Stimulated activated CD4-positive, alpha-beta T cell treated with anti-CD3 and anti-CD28 coated beads, Interleukin-15, amount 100 ng/mL, for 48 hours (primary cell): ENCODE data around the gene SLC6A18.
"Not testable (repeated sequence)": the region's sequence is repeated elsewhere in the genome, so short reads cannot be mapped to it uniquely, and the experiment has no call there.

Experiments
- DNase-seq, 2 donors: peaks; one replicate each; pipeline ENCODE4 v3.0.0-alpha.2; 2020; ENCODE audit warnings: low read depth in 2 of 2

The SLC6A18 gene

DNA sequence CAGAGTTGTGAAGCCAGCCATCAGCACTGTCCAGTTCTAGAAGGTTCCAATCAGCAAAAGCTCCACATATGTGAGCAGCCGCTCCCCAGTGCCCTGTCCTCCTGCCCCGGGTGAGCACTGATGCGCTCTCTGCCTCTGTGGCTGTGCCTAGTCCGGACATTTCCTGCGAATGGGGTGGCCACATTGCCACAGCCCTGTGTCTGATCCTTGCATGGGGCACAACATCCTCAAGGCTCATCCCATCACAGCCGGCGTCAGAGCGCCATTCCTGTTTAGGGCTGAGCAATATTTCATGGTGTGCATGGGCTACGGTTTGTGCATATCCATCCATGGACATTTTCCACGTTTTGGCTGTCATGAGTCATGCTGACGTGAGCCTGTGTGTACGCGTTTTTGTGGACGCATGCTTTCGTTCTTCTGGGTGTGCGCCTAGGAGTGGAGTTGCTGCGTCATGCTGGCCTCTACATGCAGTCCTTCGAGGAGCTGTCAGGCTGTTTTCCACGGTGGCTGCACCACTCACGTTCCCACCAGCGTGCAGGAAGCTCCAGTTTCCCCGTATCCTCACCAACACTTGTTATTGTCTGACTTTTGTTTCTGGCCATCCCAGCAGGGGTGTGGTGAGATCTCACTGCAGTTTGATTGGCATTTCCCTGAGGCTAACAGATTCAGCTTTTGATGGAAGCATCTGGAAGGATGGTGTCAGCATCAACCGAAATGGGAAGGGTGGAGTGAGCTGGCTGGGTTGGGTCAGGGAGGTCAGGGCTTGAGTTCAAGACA is 9.7 kb upstream of the SLC6A18 start:
- no peak for DNase-seq

GRCh38 chr5:1216211-1216917 is 8.8 kb upstream of the SLC6A18 start:
- DNase-seq, result no peak

DNA sequence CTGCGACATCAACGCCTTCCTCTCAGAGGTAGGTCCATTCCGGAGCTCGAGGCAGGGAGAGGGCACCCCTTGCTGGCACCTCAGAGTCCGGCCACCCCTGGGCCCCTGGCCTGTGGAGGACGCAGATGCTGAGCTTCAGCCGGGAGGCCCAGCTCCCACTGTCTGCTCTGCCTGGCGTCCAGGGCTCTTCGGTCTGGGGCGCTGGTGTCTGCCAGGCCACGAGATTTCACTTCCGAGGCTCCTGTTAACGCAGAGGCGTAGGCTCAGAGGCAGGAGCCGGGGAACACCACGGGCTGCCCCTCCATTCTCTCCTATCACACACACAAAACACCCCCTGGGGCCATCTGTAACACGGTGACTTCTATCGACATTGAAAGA is 8.3 kb upstream of the SLC6A18 start:
- no peak for DNase-seq

DNA sequence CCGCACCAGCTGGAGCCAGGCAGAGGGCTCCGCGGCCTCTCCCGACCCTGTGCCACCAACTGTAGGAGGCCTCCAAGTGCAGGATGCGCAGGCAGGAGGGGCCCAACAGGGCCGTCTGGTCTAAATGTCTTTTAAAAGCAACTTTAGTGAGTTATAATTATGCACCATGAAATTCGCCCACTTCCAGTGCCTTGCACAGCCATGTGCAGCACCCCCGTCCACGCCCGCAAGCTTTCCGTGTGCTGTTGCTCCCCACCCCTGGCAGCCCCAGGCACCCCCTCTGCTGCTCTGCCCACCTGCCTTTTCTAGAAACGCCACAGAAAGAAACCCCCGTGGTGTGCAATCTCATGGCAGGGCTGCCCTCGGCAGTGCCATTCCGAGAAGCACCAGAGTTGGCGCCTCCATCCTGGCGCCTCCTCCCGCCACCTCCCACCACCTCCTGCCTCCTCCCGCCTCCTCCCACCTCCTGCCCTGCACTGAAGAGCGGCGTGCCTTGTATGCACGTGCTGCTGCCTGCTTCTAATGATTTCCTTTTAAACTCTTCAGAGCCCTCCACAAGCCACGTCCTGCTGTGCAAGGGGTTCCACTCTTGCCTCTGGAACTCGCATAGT is 7.5 kb upstream of the SLC6A18 start:
- no peak for DNase-seq

- DNase-seq, result no peak
Observed at GRCh38 chr5:1218351-1219080, 6.7 kb upstream of the SLC6A18 start.

- DNase-seq, result no peak
Observed at GRCh38 chr5:1219098-1219767, 5.9 kb upstream of the SLC6A18 start.

DNA sequence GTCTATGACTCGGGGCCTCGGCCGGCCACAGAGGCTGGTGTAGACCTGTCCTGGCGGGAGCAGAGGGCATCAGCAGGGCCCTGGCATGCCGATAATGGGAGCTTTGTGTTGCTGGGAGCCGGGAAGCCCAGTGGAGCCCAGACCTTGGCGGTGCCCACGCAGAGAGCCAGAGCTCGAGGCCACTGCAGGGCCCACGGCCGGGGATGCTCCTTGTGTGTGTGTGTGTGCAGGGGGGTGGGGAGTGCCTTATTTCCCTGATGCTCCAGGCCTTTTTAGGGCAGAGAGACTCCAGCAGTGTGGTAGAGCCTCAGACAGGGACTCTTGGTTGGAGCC is 5.4 kb upstream of the SLC6A18 start:
- no peak for DNase-seq

DNA sequence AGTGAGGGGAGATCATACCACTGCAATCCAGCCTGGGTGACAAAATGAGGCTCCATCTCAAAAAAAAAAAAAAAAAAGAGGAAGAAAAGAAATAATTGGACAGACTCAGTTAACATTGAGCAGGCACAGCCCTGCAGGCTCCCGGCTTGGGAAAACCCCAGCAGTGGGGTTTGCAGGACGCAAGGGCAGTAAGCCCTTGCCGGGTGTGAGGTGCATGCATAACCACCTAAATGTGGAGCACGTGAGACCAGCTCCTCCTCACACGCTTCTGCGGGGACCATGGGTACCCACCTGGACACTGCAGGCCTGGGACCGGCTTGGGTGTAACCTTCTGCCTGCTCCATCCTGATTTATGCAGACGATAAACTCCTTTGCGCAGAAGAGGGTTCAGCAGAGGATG is 4.8 kb upstream of the SLC6A18 start:
- DNase-seq, result no peak

- no peak for DNase-seq
Observed at GRCh38 chr5:1220831-1221230, 4.3 kb upstream of the SLC6A18 start.

GRCh38 chr5:1221721-1222120 is 3.5 kb upstream of the SLC6A18 start:
- no peak for DNase-seq

DNA sequence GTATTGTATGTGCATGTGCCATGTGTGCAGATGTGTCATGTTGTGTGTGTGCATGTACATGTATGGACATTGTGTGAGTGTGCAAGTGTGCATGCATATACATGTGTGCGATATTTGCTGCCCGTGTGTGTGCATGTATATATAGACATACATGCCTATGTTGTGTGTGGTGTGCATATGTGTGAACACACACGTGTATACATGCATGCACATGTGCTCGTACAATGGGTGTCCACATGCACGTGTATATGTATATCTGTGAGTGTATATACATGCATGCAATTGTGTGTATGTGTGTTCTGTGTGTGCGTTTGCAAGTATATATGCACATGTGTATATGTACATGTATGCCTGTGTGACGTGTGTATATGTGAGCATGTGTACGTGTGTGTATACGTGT is 3.0 kb upstream of the SLC6A18 start:
- no peak for DNase-seq

- no peak for DNase-seq
Observed at GRCh38 chr5:1222621-1223277, 2.4 kb upstream of the SLC6A18 start.

DNA sequence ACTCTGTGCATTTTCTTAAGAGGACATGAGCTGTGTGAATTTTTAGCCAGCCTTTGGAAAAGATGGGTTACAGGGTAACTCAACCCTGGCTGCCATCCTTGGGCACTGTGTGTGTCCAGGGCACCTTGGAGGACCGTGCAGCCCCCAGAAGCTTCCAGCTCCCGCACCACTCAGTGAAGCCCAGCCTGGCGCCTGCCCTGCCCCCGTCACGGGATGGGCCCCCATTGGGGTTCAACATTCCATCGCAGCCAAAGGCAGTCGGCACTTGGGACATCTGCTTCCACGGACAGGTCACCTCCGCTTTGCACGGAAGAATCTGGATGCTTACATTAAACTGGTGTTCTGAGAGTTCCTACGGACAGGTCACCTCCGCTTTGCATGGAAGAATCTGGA is 1.9 kb upstream of the SLC6A18 start:
- DNase-seq, result no peak

- no peak for DNase-seq
Observed at GRCh38 chr5:1224631-1225030, 550 bp upstream of the SLC6A18 start.

- no peak for DNase-seq
Observed at GRCh38 chr5:1226231-1226630, 1.1 kb downstream of the SLC6A18 start.

DNA sequence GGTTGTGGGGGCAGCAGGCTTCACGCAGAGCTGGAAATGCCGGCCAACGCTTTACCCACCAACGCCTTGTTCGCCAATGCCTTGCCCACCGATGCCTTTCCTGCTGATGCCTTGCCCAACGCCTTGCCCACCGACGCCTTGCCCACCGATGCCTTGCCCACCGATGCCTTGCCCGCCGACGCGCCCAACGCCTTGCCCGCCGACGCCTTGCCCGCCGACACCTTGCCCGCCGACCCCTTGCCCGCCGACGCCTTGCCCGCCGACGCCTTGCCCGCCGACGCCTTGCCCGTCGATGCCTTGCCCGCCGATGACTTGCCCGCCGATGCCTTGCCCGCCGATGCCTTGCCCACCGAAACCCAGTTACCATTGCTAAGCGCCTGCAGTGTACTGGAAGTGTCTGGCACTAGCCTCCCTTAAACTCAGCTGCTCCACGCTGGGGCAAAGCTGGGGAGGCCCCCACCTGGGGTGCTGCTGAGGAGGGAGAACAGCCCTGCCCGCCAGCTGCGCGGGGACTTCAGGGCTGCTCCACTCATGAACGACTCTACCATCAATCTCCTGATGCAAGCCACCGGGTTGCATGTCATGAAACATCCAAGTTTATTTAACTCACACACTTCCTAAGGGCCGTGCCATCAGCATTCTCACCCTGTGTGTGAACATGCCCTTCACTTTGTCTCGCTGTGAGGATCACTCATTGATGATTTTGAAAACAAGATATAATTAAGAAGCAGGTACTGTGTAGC is 1.8 kb downstream of the SLC6A18 start:
- no peak for DNase-seq

- no peak for DNase-seq
Observed at GRCh38 chr5:1227667-1228066, 2.5 kb downstream of the SLC6A18 start.

- no peak for DNase-seq
Observed at GRCh38 chr5:1228120-1228519, 2.9 kb downstream of the SLC6A18 start.

GRCh38 chr5:1229023-1229422 is 3.8 kb downstream of the SLC6A18 start:
- DNase-seq, result not testable (repeated sequence)

- DNase-seq, result no peak
Observed at GRCh38 chr5:1229822-1230221, 4.6 kb downstream of the SLC6A18 start.

DNA sequence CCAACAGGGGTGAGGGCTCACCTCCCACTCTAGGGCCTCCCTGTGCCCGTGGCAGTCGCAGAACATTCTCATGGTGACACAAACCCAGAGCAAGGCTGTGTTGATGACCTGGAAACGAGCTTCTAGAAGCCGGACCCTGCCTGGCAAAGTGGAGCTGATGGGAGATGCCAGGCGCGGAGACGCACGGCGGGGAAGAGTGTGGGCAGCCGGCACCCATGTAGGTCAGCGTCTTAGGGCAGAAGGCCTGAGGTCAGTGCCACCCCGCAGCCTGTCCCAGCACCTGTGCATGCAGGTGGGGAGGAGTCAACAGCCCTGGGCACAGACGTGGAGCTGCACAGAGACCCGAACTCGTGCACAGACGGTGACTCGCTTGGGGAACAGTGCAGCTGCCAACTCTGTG is 5.4 kb downstream of the SLC6A18 start:
- DNase-seq, result no peak
